RKO (cell line): ENCODE data around the gene GYPC.

Experiments
- DNase-seq: peaks from one replicate; pipeline ENCODE4 v3.0.0-alpha.2; 2016; ENCODE audit warnings: low spot score

Gene GYPC

GRCh38 chr2:126732682-126733245, 76.8 kb downstream of the GYPC start:
- no peak for DNase-seq

- DNase-seq: no peak
These were observed 77.8 kb downstream of the GYPC start for GRCh38 chr2:126733795-126734194.

DNA sequence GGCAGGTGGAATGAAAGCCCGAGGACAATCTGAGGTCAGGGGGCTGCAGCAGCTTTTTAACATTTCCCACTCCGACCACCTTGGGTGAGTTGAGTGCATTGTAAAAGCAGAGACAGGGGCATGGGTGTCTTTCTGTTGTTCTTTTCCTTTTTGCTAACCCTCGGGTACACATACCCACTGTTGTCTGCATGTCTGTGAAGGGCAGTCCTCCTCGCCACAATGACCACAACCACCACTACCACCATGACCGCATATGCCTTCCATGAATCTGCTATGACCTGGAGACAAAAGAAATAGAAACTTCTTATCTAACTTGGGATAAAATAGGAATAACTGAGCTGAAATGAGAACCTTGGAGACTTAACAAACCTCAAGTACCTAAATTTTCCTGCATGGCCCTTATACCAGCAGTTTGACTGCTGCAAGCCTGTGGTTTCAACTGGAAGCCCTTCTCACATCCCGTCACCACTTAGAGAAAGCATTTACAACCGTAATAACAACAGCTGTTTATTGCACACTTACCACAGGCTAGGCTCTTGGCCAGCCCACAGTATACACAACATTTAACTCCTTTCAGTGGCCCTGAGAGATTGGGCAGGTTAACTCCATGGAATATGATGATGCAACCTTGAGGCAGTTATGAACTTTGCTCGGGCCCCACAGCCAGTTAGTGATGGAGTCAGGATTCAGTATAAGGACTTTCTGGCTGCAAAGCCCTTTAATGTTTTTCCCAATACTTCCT, 80.3 kb downstream of the GYPC start:
- DNase-seq: no peak

DNA sequence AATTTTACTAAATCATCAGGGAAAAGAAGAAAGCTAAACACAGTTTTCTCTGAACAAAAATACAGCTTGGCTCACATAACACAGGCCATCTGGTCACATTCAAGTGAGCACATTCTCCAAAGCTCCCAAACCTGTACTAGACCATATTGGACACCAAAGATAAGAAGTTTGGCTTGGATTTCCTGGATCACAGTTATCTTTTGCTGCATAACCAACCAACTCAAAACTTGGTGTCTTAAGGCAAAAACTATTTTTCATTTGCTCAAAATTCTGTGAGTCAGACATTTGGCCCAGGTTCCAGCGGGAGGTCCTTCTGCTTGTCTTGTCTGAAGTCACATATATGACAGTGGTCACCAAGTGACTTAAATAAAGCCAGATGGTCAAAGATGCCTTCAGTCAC, 83.2 kb downstream of the GYPC start:
- DNase-seq: no peak

DNA sequence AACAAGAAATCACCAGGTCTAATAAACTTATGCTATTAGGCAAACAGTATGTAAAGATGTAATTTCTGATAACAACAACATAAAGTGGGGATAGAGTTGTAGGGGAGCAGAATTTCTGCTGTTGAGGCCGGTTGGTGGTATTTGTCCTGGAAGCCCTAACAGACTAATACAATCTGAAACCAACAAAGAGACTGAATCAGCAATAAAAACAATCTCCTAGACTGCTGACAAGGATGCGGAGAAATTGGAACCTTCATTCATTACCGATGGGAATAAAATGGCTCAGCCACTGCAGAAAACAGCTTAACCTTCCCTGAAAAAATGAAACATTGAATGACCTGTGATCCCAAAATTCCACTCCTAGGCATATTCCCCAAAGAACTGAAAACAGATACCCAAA, 88.7 kb downstream of the GYPC start:
- DNase-seq: no peak
